Endothelial cell of umbilical vein (primary cell): Measurements from ENCODE around the gene PDE3A. TPM values are rescaled to one million over a fixed set of nuclear protein-coding genes. Genes with fewer than 3 reads are reported as not detected.

Experiments
- BruUV-seq: library from RNA; stranded (reverse); fragments of 400-500 nt; replicated peaks from 2 replicates; lab custom pipeline; 2021; lab: Mats Ljungman, UMichigan
- CTCF ChIA-PET: fragments of 300-600, 350-600 bp; sonication (Branson Sonifier 250); formaldehyde crosslinking; loops from one replicate; lab custom pipeline; 2021; ENCODE audit warnings: antibody characterized with exemption, inconsistent platforms; lab: Charles Lee
- POLR2A ChIA-PET: fragments of 300-600, 350-600 bp; sonication (Branson Sonifier 250); formaldehyde crosslinking; loops from one replicate; lab custom pipeline; 2021; ENCODE audit warnings: antibody characterized with exemption, inconsistent platforms; lab: Charles Lee
- DNase-seq: peaks from one replicate; pipeline ENCODE4 v3.0.0-alpha.2; 2011; ENCODE audit warnings: low read depth, low spot score
- FAIRE-seq: peaks from 2 replicates; lab custom pipeline; 2011; peaks lifted over from hg19 to GRCh38; lab: Jason Lieb, UNC
- H2AFZ ChIP-seq: 2 replicates; pipeline ENCODE4 v1.6.0; 2012; ENCODE audit warnings: low read depth, low read length, control low read depth, inconsistent platforms
- H3K27ac ChIP-seq: 2 replicates; pipeline ENCODE4 v1.5.1; 2011; ENCODE audit warnings: low read depth, mild to moderate bottlenecking, control low read depth, low read length, moderate library complexity; ENCODE audit not compliant: insufficient read depth
- H3K27me3 ChIP-seq, 2 experiments: 2 replicates each; pipeline versions ENCODE4 v1.6.0 to v1.6.1; 2011; ENCODE audit warnings: low read length in 2 of 2, mixed read lengths in 1 of 2; ENCODE audit not compliant: control insufficient read depth in 2 of 2, insufficient read depth in 2 of 2
- H3K36me3 ChIP-seq, 2 experiments: 2 replicates in 1 of 2; 3 replicates in 1 of 2; pipeline ENCODE4 v1.5.1; 2011; ENCODE audit warnings: low read length in 2 of 2, mild to moderate bottlenecking in 1 of 2, moderate library complexity in 1 of 2; ENCODE audit not compliant: control insufficient read depth in 2 of 2, insufficient read depth in 2 of 2; ENCODE audit errors: extremely low read depth in 1 of 2
- H3K4me1 ChIP-seq: 3 replicates; pipeline ENCODE4 v1.5.1; 2011; ENCODE audit warnings: mild to moderate bottlenecking, low read length; ENCODE audit not compliant: control insufficient read depth, insufficient read depth; ENCODE audit errors: extremely low read depth
- H3K4me2 ChIP-seq: 2 replicates; pipeline ENCODE4 v1.6.1; 2011; ENCODE audit warnings: low read length, control low read depth, mixed read lengths; ENCODE audit not compliant: insufficient read depth
- H3K4me3 ChIP-seq, 3 experiments: fragments of 200-600 bp in 1 of 3; sonication (generic), shearing (Covaris generic) in 1 of 3; replicated peaks in 1 of 3; 2 replicates each; pipeline ENCODE4 v1.5.1; 2011 to 2016; ENCODE audit warnings: control low read depth in 3 of 3, low read length in 3 of 3, mild to moderate bottlenecking in 2 of 3, inconsistent platforms in 1 of 3, low read depth in 1 of 3, moderate library complexity in 1 of 3; ENCODE audit not compliant: insufficient read depth in 1 of 3
- H3K79me2 ChIP-seq: 2 replicates; pipeline ENCODE4 v1.6.0; 2012; ENCODE audit warnings: low read length, inconsistent platforms; ENCODE audit not compliant: control insufficient read depth, insufficient read depth
- H3K9ac ChIP-seq: replicated peaks from 2 replicates; pipeline ENCODE3; 2011; ENCODE audit warnings: low read length, control low read depth; ENCODE audit not compliant: insufficient read depth; ENCODE audit errors: extremely low read depth
- H3K9me1 ChIP-seq: replicated peaks from 3 replicates; pipeline ENCODE4 v1.6.0; 2011; ENCODE audit warnings: mild to moderate bottlenecking, low read length; ENCODE audit not compliant: control insufficient read depth, insufficient read depth; ENCODE audit errors: extremely low read depth
- H3K9me3 ChIP-seq: replicated peaks from 2 replicates; pipeline ENCODE4 v1.5.1; 2012; ENCODE audit warnings: low read length, inconsistent platforms; ENCODE audit not compliant: control insufficient read depth, insufficient read depth
- H4K20me1 ChIP-seq: replicated peaks from 2 replicates; pipeline ENCODE3; 2011; ENCODE audit warnings: mild to moderate bottlenecking, low read length; ENCODE audit not compliant: control insufficient read depth, insufficient read depth; ENCODE audit errors: extremely low read depth
- EZH2 ChIP-seq: IDR thresholded peaks from 2 replicates; pipeline ENCODE4 v1.6.1; 2012; ENCODE audit warnings: borderline replicate concordance, low read depth, mild to moderate bottlenecking, moderate library complexity, low read length, inconsistent platforms; ENCODE audit not compliant: severe bottlenecking
- FOS ChIP-seq: IDR thresholded peaks from 2 replicates; pipeline ENCODE4 v1.6.1; 2011; ENCODE audit warnings: mild to moderate bottlenecking, low read length, moderate library complexity, borderline replicate concordance; ENCODE audit not compliant: insufficient read depth
- GATA2 ChIP-seq: IDR thresholded peaks from 2 replicates; pipeline ENCODE4 v1.7.0; 2011; ENCODE audit warnings: low read depth, mild to moderate bottlenecking, moderate library complexity, mixed read lengths, low read length; ENCODE audit not compliant: insufficient read length, insufficient read depth
- JUN ChIP-seq: IDR thresholded peaks from 2 replicates; pipeline ENCODE4 v1.6.1; 2011; ENCODE audit warnings: borderline replicate concordance, low read depth; ENCODE audit not compliant: insufficient read length, insufficient read depth
- MYC ChIP-seq: IDR thresholded peaks from one replicate; pipeline ENCODE4 v1.6.1; 2011; ENCODE audit warnings: mild to moderate bottlenecking, low read depth, low read length
- POLR2A ChIP-seq: IDR thresholded peaks from 2 replicates; pipeline ENCODE4 v1.6.1; 2012; ENCODE audit warnings: low read depth, mild to moderate bottlenecking, control low read depth, low read length
- POLR2AphosphoS5 ChIP-seq: IDR thresholded peaks from 2 replicates; pipeline ENCODE4 v1.6.1; 2012; ENCODE audit warnings: low read depth, mild to moderate bottlenecking, control low read depth, low read length, moderate library complexity; ENCODE audit not compliant: insufficient read depth
- dilution Hi-C: fragments of 300-500 bp; cut with MboI; formaldehyde crosslinking; loops from one replicate; pipeline ENCODE4 v1.15.0; 2019; ENCODE audit warnings: low sequenced_read_pairs; ENCODE audit not compliant: extremely low pct_ligation_motif_present
- intact Hi-C: fragments of 100-400 bp; cut with micrococcal nuclease; formaldehyde crosslinking; loops from one replicate; pipeline ENCODE4 v1.10.0; 2022
- polyA plus RNA-seq, 4 experiments: library from polyadenylated mRNA; depleted of rRNA in 3 of 4; stranded (reverse) in 3 of 4; unstranded in 1 of 4; fragments of >200 nt; gene quantifications; 2 replicates each; pipeline versions ENCODE4 v1.2.1 to v1.2.3, GENCODE V29; 2011 to 2012; ENCODE audit warnings: missing spikeins in 1 of 4
- total RNA-seq: library from RNA; stranded (reverse); gene quantifications from 2 replicates; pipeline ENCODE4 v1.2.3, GENCODE V29; 2021
- TF ChIP-seq, protein P1 (sequence below): IDR thresholded peaks from 2 replicates; pipeline ENCODE4 v1.6.1; 2011; ENCODE audit not compliant: insufficient read depth, insufficient read length
- TF ChIP-seq, protein P2 (sequence below), 2 donors: IDR thresholded peaks; 1 replicate in 1 of 2; 2 replicates in 1 of 2; pipeline ENCODE4 v1.5.1; 2011; ENCODE audit warnings: low read length in 2 of 2, mild to moderate bottlenecking in 2 of 2, moderate library complexity in 2 of 2, control low read depth in 1 of 2, inconsistent platforms in 1 of 2, low read depth in 1 of 2; ENCODE audit not compliant: insufficient read depth in 1 of 2; ENCODE audit errors: extremely low read depth in 1 of 2

The PDE3A gene
- total and polyA plus RNA-seq, 2 donors (not counting 3 experiments of a cell fraction or from before 2014, with no cell fraction given), result 14.0 to 27.4 TPM

DNA sequence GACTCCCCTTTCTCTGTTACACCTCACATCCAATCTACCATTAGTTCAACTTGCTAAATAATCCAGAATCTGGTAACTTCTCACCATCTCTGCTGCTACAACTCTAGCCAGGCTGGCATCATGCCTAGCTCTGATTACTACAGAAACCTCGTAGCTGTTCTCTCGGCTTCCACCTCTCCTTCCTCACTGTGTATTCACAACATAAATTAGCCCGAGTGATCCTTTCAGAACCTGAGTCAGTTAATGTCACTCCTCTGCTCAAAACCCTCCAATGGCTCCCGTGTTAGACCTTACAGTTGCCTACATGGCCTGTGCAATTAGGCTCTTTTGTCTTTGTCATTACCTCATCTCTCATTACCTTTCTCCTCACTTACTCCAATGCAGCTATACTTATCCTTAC, 139.4 kb downstream of the PDE3A start:
- no peaks in the 10 kb centered on the region for H3K27me3 ChIP-seq
- CTCF ChIA-PET, result interaction anchor here (1.4 to 1.9 kb wide), 2 partner anchors 9 to 42 kb away, joined by 5 read pairs; no protein-coding TSS in a partner anchor
- no peaks in the 10 kb centered on the region for H4K20me1 ChIP-seq
- POLR2A ChIA-PET, result no interaction called here
- no peak for FAIRE-seq
- BruUV-seq, result no TSS peak
- H3K4me1 ChIP-seq, result no peaks in the 10 kb centered on the region
- no peaks in the 10 kb centered on the region for H3K9me3 ChIP-seq
- H3K27ac ChIP-seq, result no peak overlapping the region
- H3K9ac ChIP-seq, result no peak overlapping the region
- dilution Hi-C loops, result no loop called here
- DNase-seq, result no peak
- TF ChIP-seq, protein P1, sequence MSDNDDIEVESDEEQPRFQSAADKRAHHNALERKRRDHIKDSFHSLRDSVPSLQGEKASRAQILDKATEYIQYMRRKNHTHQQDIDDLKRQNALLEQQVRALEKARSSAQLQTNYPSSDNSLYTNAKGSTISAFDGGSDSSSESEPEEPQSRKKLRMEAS, result no peak
- TF ChIP-seq GATA2 (no peak), FOS (no peak), POLR2AphosphoS5 (no peak), MYC (no peak), POLR2A (no peak), JUN (no peak), EZH2 (no peak)
- TF ChIP-seq, protein P2, sequence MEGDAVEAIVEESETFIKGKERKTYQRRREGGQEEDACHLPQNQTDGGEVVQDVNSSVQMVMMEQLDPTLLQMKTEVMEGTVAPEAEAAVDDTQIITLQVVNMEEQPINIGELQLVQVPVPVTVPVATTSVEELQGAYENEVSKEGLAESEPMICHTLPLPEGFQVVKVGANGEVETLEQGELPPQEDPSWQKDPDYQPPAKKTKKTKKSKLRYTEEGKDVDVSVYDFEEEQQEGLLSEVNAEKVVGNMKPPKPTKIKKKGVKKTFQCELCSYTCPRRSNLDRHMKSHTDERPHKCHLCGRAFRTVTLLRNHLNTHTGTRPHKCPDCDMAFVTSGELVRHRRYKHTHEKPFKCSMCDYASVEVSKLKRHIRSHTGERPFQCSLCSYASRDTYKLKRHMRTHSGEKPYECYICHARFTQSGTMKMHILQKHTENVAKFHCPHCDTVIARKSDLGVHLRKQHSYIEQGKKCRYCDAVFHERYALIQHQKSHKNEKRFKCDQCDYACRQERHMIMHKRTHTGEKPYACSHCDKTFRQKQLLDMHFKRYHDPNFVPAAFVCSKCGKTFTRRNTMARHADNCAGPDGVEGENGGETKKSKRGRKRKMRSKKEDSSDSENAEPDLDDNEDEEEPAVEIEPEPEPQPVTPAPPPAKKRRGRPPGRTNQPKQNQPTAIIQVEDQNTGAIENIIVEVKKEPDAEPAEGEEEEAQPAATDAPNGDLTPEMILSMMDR (IDR thresholded peaks at IDR 0.05; ENCODE audit: extremely low read depth in 1 of 2, insufficient read depth in 1 of 2, low read depth in 1 of 2, low read length in 2 of 2), result no peak
- H3K9me1 ChIP-seq, result no peaks in the 10 kb centered on the region
- H2AFZ ChIP-seq, result no peak overlapping the region
- H3K36me3 ChIP-seq, result no peaks in the 10 kb centered on the region
- H3K79me2 ChIP-seq, result no peaks in the 10 kb centered on the region
- H3K4me2 ChIP-seq, result no peak overlapping the region
- no peak overlapping the region for H3K4me3 ChIP-seq
- intact Hi-C loops, result no loop called here
